H54 (cell line): ENCODE data around the gene CTSV.
"Not testable (repeated sequence)": the region's sequence is repeated elsewhere in the genome, so short reads cannot be mapped to it uniquely, and the experiment has no call there.

Experiments used
- DNase-seq: peaks from one replicate; pipeline ENCODE4 v3.0.0; 2011; ENCODE audit warnings: low spot score, mixed read lengths; ENCODE audit not compliant: insufficient read length
- FAIRE-seq: peaks from 3 replicates; lab custom pipeline; 2011; peaks lifted over from hg19 to GRCh38; lab: Jason Lieb, UNC

The CTSV gene

DNA sequence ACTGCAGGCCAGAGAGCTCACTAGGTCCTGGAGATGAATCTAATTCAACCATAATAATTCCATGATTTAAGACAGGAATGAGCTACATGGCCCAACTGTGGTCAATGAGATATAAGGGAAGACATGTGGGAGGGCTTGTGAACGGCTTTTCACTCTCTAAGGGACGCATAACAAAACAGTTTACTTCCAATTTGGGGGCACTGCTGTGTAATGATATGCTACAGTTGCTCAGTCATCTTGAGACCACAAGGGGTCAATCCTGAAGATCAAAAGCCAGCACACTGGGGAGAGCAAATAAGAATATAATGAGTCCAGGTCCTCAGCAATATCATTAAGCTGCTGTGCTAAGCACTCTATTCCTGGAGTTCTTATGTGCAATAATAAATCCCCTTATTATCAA is 46.6 kb downstream of the CTSV start:
- DNase-seq, FAIRE-seq: not testable (repeated sequence)

DNA sequence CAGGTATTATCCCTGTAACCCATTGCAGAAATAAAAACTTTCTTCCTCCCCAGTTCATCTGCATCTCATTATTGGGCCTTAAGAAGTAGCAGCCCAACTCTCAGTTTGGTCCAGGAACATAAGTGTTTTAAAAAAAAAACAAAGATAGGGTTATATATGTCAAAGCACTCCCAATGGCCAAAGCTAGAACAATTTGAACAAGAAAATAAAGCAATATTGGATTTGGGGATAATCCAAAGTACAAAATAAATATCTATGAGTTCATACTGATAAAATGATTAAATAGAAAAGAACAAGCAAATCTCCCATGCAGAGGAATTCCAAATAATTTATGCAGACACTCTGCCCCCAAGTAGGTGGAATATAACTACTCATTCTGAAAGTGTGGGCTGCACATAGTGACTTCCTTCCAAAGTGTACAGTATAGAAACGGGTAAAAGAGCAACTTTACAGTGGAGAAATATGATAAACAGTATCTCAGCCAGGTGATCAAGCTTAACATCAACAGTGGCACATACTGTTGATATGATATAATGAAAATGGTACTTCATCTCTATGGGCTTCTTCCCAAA is 49.1 kb downstream of the CTSV start:
- DNase-seq, FAIRE-seq: not testable (repeated sequence)

DNA sequence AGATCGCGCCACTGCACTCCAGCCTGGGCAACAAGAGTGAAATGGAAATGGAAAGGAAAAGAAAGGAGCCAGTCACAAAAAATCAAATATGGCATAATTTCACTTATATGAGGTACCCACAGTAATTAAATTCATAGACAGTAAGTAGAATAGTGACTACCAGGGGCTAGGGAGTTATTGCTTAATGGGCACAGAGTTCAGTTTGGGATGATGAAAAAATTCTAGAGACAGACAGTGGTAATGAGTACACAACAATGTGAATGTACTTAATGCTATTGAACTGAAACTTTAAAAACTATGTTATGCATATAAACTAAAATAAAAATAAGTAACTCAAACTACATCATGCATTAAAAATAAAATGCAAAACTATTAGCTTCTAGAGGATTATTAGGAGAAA is 54.1 kb downstream of the CTSV start:
- peak; percentile 27 for FAIRE-seq
- DNase-seq: not testable (repeated sequence)

DNA sequence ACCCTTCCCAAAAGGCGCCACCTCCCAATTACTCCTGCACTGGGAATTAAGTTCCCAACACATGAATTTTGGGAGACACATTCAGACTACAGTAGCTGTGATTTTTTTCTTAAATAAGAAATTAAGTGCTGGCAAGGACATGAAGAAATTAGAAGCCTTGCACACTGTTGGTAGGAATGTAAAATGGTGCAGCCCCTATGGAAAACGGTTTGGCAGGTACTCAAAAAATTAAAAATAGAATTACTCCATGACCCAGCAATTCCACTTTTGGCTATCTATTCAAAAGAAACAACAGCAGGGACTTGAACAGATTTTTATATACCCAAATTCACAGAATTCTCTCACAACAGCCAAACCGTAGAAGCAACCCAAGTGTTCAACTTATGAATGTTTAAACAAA is 54.8 kb downstream of the CTSV start:
- not testable (repeated sequence) for FAIRE-seq

DNA sequence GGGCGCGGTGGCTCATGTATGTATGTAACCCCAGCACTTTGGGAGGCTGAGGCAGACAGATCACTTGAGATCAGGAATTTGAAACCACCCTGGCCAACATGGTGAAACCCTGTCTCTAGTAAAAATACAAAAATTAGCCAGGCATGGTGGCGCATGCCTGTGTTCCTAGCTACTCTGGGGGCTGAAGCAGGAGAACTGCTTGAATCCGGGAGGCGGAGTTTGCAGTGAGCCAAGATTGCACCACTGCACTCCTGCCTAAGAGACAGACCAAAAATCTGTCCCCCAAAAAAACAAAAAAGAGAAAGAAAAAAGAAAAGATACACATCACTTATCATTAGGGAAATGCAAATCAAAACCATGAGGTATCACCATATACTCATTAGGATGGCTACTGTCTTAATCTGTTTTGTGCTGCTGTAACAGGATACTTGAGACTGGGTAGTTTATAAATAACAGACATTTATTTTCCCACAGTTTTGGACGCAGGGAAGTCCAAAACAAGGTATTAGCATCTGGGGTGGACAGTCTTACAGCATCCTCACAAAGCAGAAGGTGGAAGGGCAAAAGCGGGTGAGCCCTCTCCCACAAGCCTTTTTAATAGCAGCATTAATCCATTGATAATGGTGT is 55.3 kb downstream of the CTSV start:
- FAIRE-seq: peak; percentile 45
- DNase-seq: not testable (repeated sequence)

More for the DNA sequence above, 54.8 kb downstream of the CTSV start:
- DNase-seq: not testable (repeated sequence)
